HG03135 (cell line): ENCODE results near the gene FLRT2.

ENCODE experiments used
- ATAC-seq: cut with Tn5 transposase; IDR thresholded peaks from one replicate; pipeline ENCODE4 v1.9.1; 2021; ENCODE audit warnings: mild to moderate bottlenecking, moderate library complexity; ENCODE audit not compliant: unreplicated experiment

The FLRT2 gene

DNA sequence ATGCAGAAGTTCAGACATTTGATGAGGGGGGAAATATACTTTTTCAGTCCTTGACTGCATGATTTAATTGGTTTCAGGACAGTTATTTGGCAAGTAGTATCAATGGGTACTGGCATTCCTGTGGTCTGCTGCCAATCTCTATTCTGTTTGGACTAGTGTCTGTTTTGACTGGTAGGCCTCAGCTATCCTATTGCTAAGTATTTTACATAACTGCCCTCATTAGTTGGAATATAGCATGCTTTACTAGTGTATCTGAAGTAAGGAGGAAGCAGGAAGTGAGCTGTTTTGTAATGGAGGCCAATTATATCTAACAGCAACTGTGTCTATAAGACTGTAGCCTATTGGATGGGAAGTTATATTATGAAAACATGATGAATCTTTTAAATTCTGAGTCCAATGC, 104.3 kb downstream of the FLRT2 start:
- no peak for ATAC-seq

DNA sequence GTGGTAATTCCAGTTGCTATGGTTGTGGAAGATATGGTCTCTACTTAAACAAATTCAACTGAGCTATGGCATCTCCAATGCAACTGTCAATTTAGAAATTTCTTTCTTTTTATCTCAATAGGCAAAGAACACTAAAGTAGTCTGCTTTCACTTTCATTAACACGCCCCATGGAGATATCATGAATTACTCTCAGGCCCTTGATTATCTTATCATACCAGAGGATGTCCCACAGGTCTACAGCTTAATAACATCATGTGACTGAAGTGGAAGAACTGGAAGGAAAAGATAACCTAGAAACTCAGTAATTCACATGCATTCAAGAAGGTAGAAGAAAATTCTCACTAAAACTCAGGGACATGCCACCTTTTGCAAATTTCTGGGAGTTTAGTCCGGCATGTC, 114.3 kb downstream of the FLRT2 start:
- no peak for ATAC-seq

DNA sequence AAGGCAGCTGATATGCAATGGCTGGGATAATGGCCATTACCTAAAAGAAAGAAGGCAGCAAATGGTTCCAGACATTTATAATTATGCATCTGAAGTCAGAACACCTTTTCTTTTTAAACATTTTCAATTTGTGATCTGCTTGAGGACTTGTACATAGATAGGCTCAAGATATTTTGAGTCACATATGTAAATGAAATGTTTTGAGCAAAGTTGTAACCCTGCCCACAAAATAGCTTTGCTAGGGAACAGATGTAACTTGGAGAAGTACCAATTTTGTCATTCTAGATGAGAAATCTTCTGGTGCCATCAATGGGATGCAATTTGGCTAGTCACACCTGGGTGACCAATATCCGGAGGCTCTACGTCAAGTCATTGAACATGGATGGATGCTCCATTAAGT, 123.1 kb downstream of the FLRT2 start:
- no peak for ATAC-seq

DNA sequence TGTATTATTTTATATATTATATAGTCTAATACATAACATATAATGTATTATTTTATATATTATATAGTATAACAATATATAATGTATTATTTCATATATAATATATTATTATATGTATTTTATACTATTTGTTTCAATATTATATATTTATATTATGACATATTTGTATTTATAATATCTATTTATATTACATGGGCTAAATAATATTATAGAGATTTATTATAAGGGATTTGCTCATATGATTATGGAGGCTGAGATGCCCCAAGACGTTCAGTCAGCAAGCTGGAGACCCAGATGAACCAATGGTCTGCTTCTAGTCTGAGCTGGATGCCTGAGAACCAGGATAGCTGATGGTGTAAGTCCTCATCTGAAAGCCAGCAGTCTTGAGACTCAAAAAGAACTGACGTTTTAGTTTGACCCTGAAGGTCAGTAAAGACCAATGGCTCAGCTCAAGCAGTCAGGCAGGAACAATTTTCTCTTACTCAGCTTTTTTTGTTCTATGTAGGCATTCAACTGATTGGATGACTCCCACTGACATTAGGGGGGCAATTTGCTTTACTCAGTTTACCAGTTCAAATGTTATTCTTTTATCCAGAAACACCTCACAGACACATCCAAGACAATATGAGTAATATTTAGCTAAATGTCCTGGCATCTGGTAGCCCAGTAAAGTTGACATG, 130.4 kb downstream of the FLRT2 start:
- no peak for ATAC-seq

DNA sequence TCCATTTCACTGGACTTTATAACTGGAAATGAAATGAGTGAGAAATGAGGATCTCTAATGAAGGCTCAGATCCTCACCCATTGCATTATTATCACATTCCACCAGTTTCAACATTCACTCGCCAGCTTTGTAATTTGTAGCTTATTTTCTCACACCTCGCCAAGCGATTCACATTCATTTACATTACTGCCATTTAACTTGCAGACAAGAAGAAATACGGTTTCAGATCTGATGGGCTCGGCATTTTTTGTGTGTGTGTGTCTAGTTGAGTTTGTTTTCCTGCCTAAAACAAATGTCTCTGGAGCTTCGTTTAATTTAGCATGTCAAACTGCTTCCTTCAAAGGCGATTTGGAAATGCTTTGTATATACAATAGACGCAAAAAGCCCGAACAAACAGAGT, 132.2 kb downstream of the FLRT2 start:
- ATAC-seq = no peak

DNA sequence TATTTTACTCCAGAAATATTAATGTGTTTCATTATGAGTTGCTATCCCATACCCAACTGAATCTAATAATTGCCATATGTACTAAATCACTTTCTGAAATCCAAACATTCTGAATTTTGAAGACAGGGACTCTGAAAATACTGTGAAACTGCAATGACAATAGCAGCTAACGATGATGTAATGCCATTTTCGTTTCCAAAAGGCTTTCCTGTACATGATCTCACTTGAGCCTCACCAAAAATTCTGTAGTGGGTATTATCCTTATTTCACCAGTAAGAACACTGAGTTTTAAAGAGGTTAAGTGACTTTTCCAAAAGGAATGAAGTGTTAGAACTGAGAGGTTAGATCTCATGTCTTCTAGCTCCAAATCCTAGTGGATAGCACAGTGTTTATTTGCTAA, 133.3 kb downstream of the FLRT2 start:
- ATAC-seq = no peak

DNA sequence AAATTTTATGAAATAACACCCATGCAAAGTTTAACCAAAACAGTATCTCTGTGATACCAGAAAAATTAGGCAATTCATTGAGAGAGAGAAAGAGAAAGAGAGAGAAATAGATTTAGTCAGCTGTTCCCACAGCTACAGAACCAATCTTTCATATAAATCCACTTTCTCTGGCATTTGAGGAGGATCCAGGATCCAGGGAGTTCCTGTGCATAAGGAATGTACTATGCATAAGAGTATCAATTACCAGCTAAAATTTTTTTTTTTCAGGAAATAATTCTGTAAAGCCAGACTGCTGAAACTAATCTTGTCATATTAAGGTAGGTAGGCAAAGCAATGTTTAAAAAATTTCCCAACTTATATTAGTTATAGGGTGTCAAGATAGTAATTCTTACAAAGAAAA, 133.7 kb downstream of the FLRT2 start:
- no peak for ATAC-seq

DNA sequence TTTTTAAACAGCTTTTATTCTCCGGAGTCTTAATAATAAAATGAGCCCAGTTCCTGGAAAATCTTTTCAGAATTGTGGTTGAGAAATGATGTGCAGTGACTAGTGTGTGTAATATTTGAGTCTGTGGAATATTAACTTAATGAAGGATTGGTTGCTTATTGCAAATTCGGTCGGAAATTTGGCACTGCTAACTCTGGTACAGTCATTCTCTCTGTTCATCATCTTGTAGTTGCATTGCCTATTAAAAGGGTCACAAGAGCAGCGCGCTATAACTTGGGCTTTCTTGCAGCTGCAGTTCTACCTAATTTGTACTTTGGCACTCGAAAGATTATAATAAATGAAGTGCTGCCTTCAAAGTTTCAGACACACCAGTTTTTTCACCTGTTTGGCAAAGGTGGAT, 146.0 kb downstream of the FLRT2 start:
- ATAC-seq = no peak

DNA sequence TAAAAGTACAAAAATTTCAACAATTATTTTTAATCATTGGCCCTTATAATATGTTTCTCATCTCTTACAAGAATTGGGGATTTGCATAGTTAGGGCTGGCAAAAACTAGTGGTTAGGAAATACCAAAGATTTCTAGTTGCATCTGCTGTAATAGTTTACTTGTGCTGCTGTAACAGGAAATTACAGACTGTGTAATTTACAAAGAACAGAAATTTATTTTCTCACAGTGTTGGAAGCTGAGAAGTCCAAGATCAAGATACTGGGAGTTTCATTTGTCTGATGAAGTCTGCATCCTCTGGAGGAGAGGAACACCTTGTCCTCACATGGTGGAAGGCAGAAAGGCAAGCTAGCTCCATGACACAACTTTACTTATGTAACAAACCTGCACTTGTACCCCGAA, 157.0 kb downstream of the FLRT2 start:
- no peak for ATAC-seq

DNA sequence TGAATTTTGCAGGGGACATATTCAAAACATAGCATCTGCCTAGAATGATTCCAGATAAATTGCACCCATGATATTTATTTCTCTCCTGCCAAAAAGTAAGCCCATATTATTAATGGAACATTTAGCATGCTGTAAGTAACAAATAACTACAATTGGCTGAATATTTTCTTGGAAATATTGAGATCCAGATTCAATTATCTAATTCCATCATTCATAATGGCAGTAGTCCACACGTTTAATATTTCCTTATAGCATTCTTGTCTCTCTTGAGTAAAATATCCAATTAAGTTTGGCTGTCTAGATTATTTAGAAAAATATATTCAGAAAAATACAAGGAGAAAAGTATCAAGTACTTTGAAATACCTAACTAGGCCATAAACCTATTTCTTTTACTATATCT, 157.5 kb downstream of the FLRT2 start:
- ATAC-seq = no peak

DNA sequence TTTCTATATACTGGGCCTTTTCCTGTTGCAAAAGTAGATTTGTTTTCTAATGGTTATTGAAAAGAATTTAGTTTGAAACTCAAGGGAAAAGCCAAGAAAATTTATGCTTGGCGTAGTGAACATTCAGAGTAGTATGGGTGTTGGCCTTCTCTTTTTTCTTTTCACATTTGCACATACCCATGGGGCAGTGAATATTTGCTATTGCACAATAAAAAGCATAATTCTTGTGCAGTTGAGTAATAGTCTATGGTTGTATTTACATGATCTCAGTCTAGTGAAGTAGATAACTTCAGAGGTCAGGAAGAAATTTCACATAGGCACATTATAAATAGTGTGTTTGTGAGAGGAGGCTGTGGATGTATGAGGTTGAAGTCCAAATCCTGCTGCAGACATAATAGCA, 158.1 kb downstream of the FLRT2 start:
- ATAC-seq = no peak

DNA sequence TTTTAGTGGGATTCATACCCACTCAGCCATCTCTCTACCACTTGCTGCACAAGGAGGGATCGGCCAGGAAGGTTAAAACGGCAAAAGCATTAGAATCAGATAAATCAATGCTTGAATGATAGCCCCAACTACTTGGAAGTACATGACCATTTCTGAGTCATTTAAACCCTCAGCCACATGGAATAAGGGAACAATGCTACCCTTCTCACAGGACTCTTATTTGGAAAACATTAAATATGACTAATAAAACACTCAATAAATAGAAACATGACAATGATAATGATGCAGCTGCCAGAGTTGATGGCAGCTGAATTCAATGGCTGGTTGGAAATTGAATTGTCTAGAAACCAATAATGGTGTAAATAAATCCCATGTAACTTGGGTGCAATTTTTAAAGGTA, 165.4 kb downstream of the FLRT2 start:
- ATAC-seq = no peak

DNA sequence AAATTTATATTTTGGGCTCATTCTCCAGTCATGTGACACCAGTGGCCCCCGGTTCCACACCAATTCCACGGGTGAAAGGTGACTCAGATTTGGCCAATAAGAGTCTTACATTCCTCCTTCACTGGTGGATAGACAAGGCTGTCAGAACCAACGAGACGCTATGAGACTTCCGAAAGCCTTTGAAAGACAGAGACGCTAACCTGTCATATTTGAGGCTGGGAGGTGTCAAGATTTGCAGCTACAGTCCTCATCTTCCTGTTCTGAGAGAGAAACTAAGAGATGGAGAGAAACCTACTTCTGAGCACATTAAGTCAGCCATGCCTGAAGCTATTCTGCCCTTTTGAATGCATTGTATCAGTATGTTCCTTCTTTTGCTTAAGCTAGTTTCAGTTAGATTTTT, 171.2 kb downstream of the FLRT2 start:
- no peak for ATAC-seq

DNA sequence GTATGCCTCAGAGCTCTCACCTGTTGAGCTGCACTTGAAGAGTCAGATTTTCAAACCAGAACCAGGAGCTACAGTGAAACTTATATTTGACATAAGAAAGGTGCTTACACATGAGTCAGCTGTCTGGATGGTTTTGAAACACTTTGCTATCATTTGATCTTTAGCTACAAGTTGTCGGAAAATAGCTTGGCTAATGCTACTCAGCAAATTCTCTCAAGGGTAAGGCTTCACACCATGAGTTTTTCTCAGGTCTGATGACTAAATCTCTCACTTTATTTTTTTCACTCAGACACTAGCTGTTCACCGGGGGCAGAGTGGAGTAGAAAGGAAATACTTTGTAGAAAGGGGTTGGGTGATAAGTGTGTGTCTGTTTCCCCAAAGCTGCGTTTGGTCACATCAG, 171.8 kb downstream of the FLRT2 start:
- ATAC-seq = no peak

DNA sequence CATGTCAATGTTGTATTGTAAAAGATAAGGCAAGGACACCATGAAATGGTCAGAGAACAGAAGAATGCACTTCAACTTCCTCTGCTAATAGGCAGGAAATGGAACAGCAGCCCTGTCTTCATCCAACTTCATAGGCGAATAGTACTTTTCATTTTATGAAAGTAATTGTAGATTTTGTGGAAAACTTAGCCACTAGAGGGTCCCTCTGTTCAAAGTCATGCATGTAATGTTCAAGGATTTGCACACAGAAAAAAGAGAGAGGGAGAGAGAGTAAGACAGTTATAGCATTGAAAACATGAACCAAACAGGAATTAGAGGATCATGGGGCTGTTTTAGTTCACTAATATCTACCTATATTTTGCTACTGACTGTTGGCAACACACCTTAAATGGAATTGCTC, 172.2 kb downstream of the FLRT2 start:
- no peak for ATAC-seq

DNA sequence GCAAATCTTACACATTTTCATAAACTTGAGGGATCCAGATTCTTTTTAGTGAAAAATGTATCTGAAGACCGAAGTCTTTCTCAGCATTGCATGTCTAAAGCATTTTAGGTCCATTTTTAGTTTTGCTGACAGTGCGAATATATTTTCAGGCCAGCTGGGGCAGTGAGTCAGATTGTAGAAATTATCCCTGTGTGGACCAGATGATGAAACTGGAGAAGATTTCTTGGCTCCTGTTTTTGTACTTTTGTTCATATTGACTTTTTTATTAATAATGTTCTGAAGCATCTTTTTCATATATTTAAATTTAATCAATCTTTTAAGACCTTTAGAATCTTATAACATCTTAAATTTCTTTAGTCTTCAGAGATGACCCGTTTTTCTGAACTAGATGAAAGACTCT, 173.1 kb downstream of the FLRT2 start:
- no peak for ATAC-seq
